ENCODE results near the gene NDFIP1. TPM values are rescaled to one million over a fixed set of nuclear protein-coding genes. Genes with fewer than 3 reads are reported as not detected.

NDFIP1 gene
- total RNA-seq, 1 experiment from 2014 or later: 49.3 TPM

DNA sequence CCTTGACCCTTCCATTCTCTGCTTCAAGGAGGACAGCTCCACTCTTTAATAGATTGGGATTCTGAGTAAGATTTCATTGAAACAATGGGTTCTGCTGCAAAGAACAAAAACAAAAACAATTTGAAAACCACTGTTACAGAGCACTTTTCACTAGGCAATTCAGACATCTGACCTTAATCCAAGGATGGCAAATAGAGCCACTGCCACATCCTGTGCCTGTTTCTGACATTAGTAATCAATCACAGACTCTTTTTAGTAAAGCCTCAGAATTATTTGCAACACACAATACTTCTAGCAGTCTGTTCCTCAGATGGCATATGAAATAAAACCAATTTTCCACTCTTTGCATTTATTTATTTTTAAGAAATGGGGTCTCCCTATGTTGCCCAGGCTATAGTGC is 37.8 kb upstream of the NDFIP1 start:
- Histone ChIP-seq H3K27me3 (replicated peaks; ENCODE audit: insufficient read depth, low read depth, low read length, poor library complexity) (no peaks in the 10 kb centered on the region), H3K4me1 (ENCODE audit: insufficient read depth, low read length, poor library complexity, severe bottlenecking) (no peaks in the 10 kb centered on the region), H3K4me3 (ENCODE audit: low read depth, low read length, poor library complexity, severe bottlenecking) (no peak overlapping the region), H3K27ac (ENCODE audit: low read depth, low read length, poor library complexity, severe bottlenecking) (no peak overlapping the region), H3K9me3 (ENCODE audit: low read depth, low read length, poor library complexity, severe bottlenecking) (no peaks in the 10 kb centered on the region), H3K36me3 (ENCODE audit: insufficient read depth, low read length, poor library complexity, severe bottlenecking) (no peaks in the 10 kb centered on the region)
- POLR2A ChIA-PET (ENCODE audit: low non-redundant PET): no interaction called here
- intact Hi-C loops (cut with micrococcal nuclease; ENCODE audit: unreplicated experiment): no loop called here
- CTCF ChIA-PET: no interaction called here
- no peak for DNase-seq (ENCODE audit: low spot score)
- no TSS peak for BruUV-seq (replicated peaks)
- no peak for TF ChIP-seq CTCF (conservative IDR thresholded peaks at IDR 0.05; ENCODE audit: low read depth, low read length)
- TF ChIP-seq EZH2 (IDR thresholded peaks at IDR 0.05; ENCODE audit: borderline replicate concordance, low read depth, low read length, poor library complexity, severe bottlenecking): no peak

DNA sequence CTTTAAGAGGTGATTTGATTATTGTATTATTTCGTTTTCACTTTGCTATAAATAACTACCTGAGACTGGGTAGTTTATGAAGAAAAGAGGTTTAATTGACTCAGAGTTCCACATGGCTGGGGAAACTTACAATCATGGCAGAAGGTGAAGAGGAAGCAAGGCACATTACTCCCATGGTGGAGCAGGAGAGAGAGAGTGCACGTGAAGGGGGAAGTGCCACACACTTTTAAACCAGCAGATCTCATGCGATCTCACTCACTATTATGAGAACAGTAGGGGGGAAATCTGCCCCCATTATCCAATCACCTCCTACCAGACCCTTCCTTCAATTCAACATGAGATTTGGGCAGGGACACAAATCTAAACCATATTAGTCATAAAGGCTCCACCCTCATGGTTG is 36.1 kb upstream of the NDFIP1 start:
- no peak for TF ChIP-seq CTCF (conservative IDR thresholded peaks at IDR 0.05; ENCODE audit: low read depth, low read length)
- no peak for TF ChIP-seq EZH2 (IDR thresholded peaks at IDR 0.05; ENCODE audit: borderline replicate concordance, low read depth, low read length, poor library complexity, severe bottlenecking)
- no peaks in the 10 kb centered on the region for H3K27me3 ChIP-seq (replicated peaks; ENCODE audit: insufficient read depth, low read depth, low read length, poor library complexity)
- CTCF ChIA-PET: no interaction called here
- H3K9me3 ChIP-seq (ENCODE audit: low read depth, low read length, poor library complexity, severe bottlenecking): no peaks in the 10 kb centered on the region
- no peak overlapping the region for H3K27ac ChIP-seq (ENCODE audit: low read depth, low read length, poor library complexity, severe bottlenecking)
- intact Hi-C loops (cut with micrococcal nuclease; ENCODE audit: unreplicated experiment): no loop called here
- POLR2A ChIA-PET (ENCODE audit: low non-redundant PET): no interaction called here
- no peaks in the 10 kb centered on the region for H3K4me1 ChIP-seq (ENCODE audit: insufficient read depth, low read length, poor library complexity, severe bottlenecking)
- no peak for DNase-seq (ENCODE audit: low spot score)
- H3K36me3 ChIP-seq (ENCODE audit: insufficient read depth, low read length, poor library complexity, severe bottlenecking): no peaks in the 10 kb centered on the region
- H3K4me3 ChIP-seq (ENCODE audit: low read depth, low read length, poor library complexity, severe bottlenecking): no peak overlapping the region
- BruUV-seq (replicated peaks): no TSS peak

DNA sequence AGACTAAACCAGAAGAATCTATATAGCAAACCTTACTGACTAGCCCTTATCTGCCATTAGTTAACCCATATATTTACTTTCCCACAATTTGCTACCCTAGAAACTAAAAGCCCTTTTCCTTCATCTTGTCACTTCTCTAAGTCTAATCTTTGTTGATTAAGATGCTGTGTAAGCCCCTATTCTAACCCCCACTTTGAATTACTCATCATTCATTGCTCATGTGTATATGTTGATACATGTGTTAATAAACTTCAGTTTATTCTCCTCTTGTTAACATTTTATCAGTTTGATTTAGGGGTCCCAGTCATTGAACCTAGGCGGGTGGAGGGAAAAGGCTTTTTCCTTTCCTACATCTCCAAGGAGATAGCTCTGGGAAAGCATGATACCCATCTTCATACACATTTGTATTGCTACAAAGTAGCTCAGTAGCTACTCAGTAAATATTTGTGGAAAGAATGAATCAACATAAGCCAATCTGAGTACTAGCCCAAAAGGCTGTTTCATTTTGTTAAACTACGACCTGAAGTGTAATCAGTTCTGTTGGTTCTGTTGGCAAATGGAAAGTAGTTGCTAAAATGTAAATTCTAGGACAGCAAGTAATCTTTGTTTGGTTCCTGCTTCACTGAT is 35.1 kb upstream of the NDFIP1 start:
- intact Hi-C loops (cut with micrococcal nuclease; ENCODE audit: unreplicated experiment): no loop called here
- ChIA-PET POLR2A (ENCODE audit: low non-redundant PET) (no interaction called here), CTCF (no interaction called here)
- Histone ChIP-seq H3K4me1 (ENCODE audit: insufficient read depth, low read length, poor library complexity, severe bottlenecking) (no peaks in the 10 kb centered on the region), H3K36me3 (ENCODE audit: insufficient read depth, low read length, poor library complexity, severe bottlenecking) (no peaks in the 10 kb centered on the region), H3K27me3 (replicated peaks; ENCODE audit: insufficient read depth, low read depth, low read length, poor library complexity) (no peaks in the 10 kb centered on the region), H3K4me3 (ENCODE audit: low read depth, low read length, poor library complexity, severe bottlenecking) (no peak overlapping the region), H3K27ac (ENCODE audit: low read depth, low read length, poor library complexity, severe bottlenecking) (no peak overlapping the region), H3K9me3 (ENCODE audit: low read depth, low read length, poor library complexity, severe bottlenecking) (no peaks in the 10 kb centered on the region)
- no peak for TF ChIP-seq CTCF (conservative IDR thresholded peaks at IDR 0.05; ENCODE audit: low read depth, low read length)
- no peak for TF ChIP-seq EZH2 (IDR thresholded peaks at IDR 0.05; ENCODE audit: borderline replicate concordance, low read depth, low read length, poor library complexity, severe bottlenecking)
- no TSS peak for BruUV-seq (replicated peaks)
- no peak for DNase-seq (ENCODE audit: low spot score)
